Heart left ventricle (tissue), 16 donors: ENCODE measurements around the gene WNK2. TPM values are rescaled to one million over a fixed set of nuclear protein-coding genes. Genes with fewer than 3 reads are reported as not detected.
"Not testable (repeated sequence)": the region's sequence is repeated elsewhere in the genome, so short reads cannot be mapped to it uniquely, and the experiment has no call there.

ENCODE experiments used
- ATAC-seq, 4 donors: fragments of 200-7000 bp; cut with Tn5 transposase; one replicate each; pipeline ENCODE4 v1.9.1; 2020 to 2022; ENCODE audit warnings: moderate library complexity in 4 of 4, mild to moderate bottlenecking in 3 of 4, moderate number of reproducible peaks in 1 of 4
- DNase-seq, 5 donors: peaks; one replicate each; pipeline ENCODE4 v3.0.0-alpha.2; 2020
- H3K27ac ChIP-seq, 12 donors: fragments of 200-600 bp; sonication (generic) in 4 of 12; one replicate each; pipeline versions ENCODE4 v1.5.0 to v1.8.0; 2016 to 2022; ENCODE audit warnings: mild to moderate bottlenecking in 2 of 12
- H3K27me3 ChIP-seq, 9 donors: fragments of 200-600 bp; sonication (generic) in 2 of 9; one replicate each; pipeline versions ENCODE4 v1.5.1 to v1.8.0; 2016 to 2022; ENCODE audit warnings: mild to moderate bottlenecking in 3 of 9
- H3K36me3 ChIP-seq, 9 donors: fragments of 200-600 bp; sonication (generic) in 2 of 9; one replicate each; pipeline versions ENCODE4 v1.5.0 to v1.8.0; 2018 to 2022; ENCODE audit warnings: mild to moderate bottlenecking in 2 of 9
- H3K4me1 ChIP-seq, 12 donors: fragments of 200-600 bp; sonication (generic) in 4 of 12; one replicate each; pipeline versions ENCODE4 v1.5.0 to v1.8.0; 2016 to 2022; ENCODE audit warnings: mild to moderate bottlenecking in 3 of 12
- H3K4me3 ChIP-seq, 12 donors: fragments of 200-600 bp; sonication (generic) in 4 of 12; one replicate each; pipeline versions ENCODE4 v1.5.0 to v1.8.0; 2017 to 2022; ENCODE audit warnings: mild to moderate bottlenecking in 9 of 12, moderate library complexity in 4 of 12
- H3K9me3 ChIP-seq, 12 donors: fragments of 200-600 bp; sonication (generic) in 4 of 12; one replicate each; pipeline versions ENCODE4 v1.5.0 to v1.8.0; 2016 to 2022; ENCODE audit warnings: mild to moderate bottlenecking in 1 of 12
- CTCF ChIP-seq, 12 donors: fragments of 200-600 bp; sonication (generic) in 4 of 12; IDR thresholded peaks; one replicate each; pipeline versions ENCODE4 v1.5.0 to v1.8.0; 2018 to 2022; ENCODE audit warnings: antibody characterized with exemption in 12 of 12, mild to moderate bottlenecking in 5 of 12
- POLR2A ChIP-seq, 2 donors: fragments of 450-650 bp; IDR thresholded peaks; one replicate each; pipeline ENCODE4 v1.6.1; 2017; ENCODE audit warnings: antibody characterized with exemption in 2 of 2, mild to moderate bottlenecking in 2 of 2, moderate library complexity in 2 of 2
- WGBS, 4 donors: extraction: QIAGEN DNeasy Blood & Tissue Kit in 2 of 4; methylation state at CpG; one replicate each; pipeline versions ENCODE4 v1.1.5 to v1.1.7; 2013 to 2018; 5-methylcytosine and 5-hydroxymethylcytosine counted together
- intact Hi-C, 10 donors: fragments of 100-400 bp; cut with DNase I; formaldehyde crosslinking; loops; one replicate each; pipeline versions ENCODE4 v1.11.1 to v1.14.2; 2022
- polyA plus RNA-seq, 2 donors: library from polyadenylated mRNA; stranded (reverse); fragments of 200-250 nt; gene quantifications; one replicate each; pipeline ENCODE4 v1.2.3, GENCODE V29; 2013
- total RNA-seq, 9 donors: library from RNA; depleted of rRNA in 2 of 9; stranded (reverse); fragments of >200 nt in 2 of 9; fragmentation: NEBNext Ultra II Directional in 3 of 9; extraction: Animal tissue kit (Norgen Biotek cat#: 25700) in 3 of 9; gene quantifications; one replicate each; pipeline versions ENCODE4 v1.1.0 to v1.2.4, GENCODE V29; 2016 to 2023
- donor health status: ischemic (EF 13 %, LVEDD 7.1; RV severe dilation, severe dysfunction).
- donor health status: healthy with polysubstance abuse.
- donor health status: DM: no; HTN: yes; CAD: no.
- donor health status: DM: no; HTN: no; CAD: no.
- donor health status: ischemic (EF 25% LVEDD 6.9; RV normal size, moderate dysfunction).
- donor health status: ischemic (EF 25% LVEDD 5.7; RV mildly dilated, moderate dysfunction).
- donor health status: healthy.
- donor health status: DM: yes; HTN: yes; CAD: no.
- donor health status: ischemic (EF 35%, LVEDD 5.7; RV mildly dilated, moderate dysfunction).
- donor health status: nonischemic (EF 11% LVEDD 7.7; RV severe dilation, severe dysfunction).
- donor health status: DM: yes; HTN: yes; CAD: no.
- donor health status: PGD.
- donor health status: ischemic (EF 29% LVEDD 5.4; RV normal size, mild dysfunction).
- donor health status: nonischemic (EF 23%, LVEDD 6.1; RV moderate dilation, normal function).

WNK2 gene
- total and polyA plus RNA-seq, 11 donors, result 29.4 to 206 (median 112) TPM

GRCh38 chr9:93247099-93247865, 63.3 kb downstream of the WNK2 start:
- peak in 1 of 5 donors; percentile 50 for DNase-seq

GRCh38 chr9:93247892-93248291, 64.0 kb downstream of the WNK2 start:
- ATAC-seq (peak in 1 of 4 donors; percentile 7), DNase-seq (peak in 1 of 5 donors; percentile 20)
- H3K4me3 ChIP-seq, result no peak overlapping the region
- H3K4me1 ChIP-seq, result peaks cover 0 to 36% (median 6%) of the 10 kb centered on the region in 12 donors
- H3K27ac ChIP-seq, result peak overlapping the region in 1 of 12 donors; percentile 66
- intact Hi-C loops, result loop anchor here in 1 of 10 donors (5.0 kb wide), 1 partner anchor 61 kb away; no protein-coding TSS in a partner anchor
- no peak for TF ChIP-seq POLR2A (IDR thresholded peaks at IDR 0.05)
- TF ChIP-seq CTCF (IDR thresholded peaks at IDR 0.05), result no peak
- H3K36me3 ChIP-seq, result peaks cover 0 to 14% (median 0%) of the 10 kb centered on the region in 9 donors
- 44 to 68% (median 63%) methylated on average over 8 to 9 of the region's 9 CpGs for WGBS, 4 donors
- H3K27me3 ChIP-seq, result no peaks in the 10 kb centered on the region
- no peaks in the 10 kb centered on the region for H3K9me3 ChIP-seq

More at GRCh38 chr9:93247099-93247865, 63.3 kb downstream of the WNK2 start:
- WGBS, 4 donors, result 85 to 91% (median 89%) methylated on average over 21 to 36 of the region's 36 CpGs
- Histone ChIP-seq H3K27me3 (no peaks in the 10 kb centered on the region), H3K4me3 (no peak overlapping the region), H3K4me1 (peaks cover 0 to 35% (median 6%) of the 10 kb centered on the region in 12 donors), H3K36me3 (peaks cover 0 to 14% (median 0%) of the 10 kb centered on the region in 9 donors), H3K27ac (peak overlapping the region in 1 of 12 donors; percentile 66), H3K9me3 (no peaks in the 10 kb centered on the region)
- intact Hi-C loops, result loop anchor here in 1 of 10 donors (5.0 kb wide), 1 partner anchor 60 kb away; no protein-coding TSS in a partner anchor
- ATAC-seq, result no peak
- TF ChIP-seq POLR2A (IDR thresholded peaks at IDR 0.05) (no peak), CTCF (IDR thresholded peaks at IDR 0.05) (no peak)

GRCh38 chr9:93248386-93249040, 64.6 kb downstream of the WNK2 start:
- intact Hi-C loops, result loop anchor here in 1 of 10 donors (5.0 kb wide), 1 partner anchor 61 kb away; no protein-coding TSS in a partner anchor
- peaks cover 0 to 19% (median 0%) of the 10 kb centered on the region in 9 donors for H3K36me3 ChIP-seq
- H3K27me3 ChIP-seq, result no peaks in the 10 kb centered on the region
- no peak overlapping the region for H3K4me3 ChIP-seq
- peak overlapping the region in 1 of 12 donors; percentile 66 for H3K27ac ChIP-seq
- no peak for TF ChIP-seq CTCF (IDR thresholded peaks at IDR 0.05)
- TF ChIP-seq POLR2A (IDR thresholded peaks at IDR 0.05), result no peak
- ATAC-seq, result peak in 2 of 4 donors; percentile 3 to 32
- peaks cover 0 to 36% (median 6%) of the 10 kb centered on the region in 12 donors for H3K4me1 ChIP-seq
- WGBS, 4 donors, result 51 to 77% (median 67%) methylated on average over 3 of the region's 3 CpGs
- H3K9me3 ChIP-seq, result no peaks in the 10 kb centered on the region
- DNase-seq, result no peak

GRCh38 chr9:93250185-93250584, 66.2 kb downstream of the WNK2 start:
- no peak overlapping the region for H3K27ac ChIP-seq
- H3K4me1 ChIP-seq, result peaks cover 0 to 29% (median 5%) of the 10 kb centered on the region in 12 donors
- H3K4me3 ChIP-seq, result no peak overlapping the region
- H3K36me3 ChIP-seq, result peaks cover 0 to 23% (median 0%) of the 10 kb centered on the region in 9 donors
- no peaks in the 10 kb centered on the region for H3K27me3 ChIP-seq
- H3K9me3 ChIP-seq, result no peaks in the 10 kb centered on the region
- peak in 1 of 5 donors; percentile 27 for DNase-seq
- no peak for ATAC-seq
- WGBS, 4 donors, result 90 to 92% (median 92%) methylated on average over 4 of the region's 4 CpGs
- TF ChIP-seq POLR2A (IDR thresholded peaks at IDR 0.05), result no peak
- intact Hi-C loops, result no loop called here

GRCh38 chr9:93251309-93251708, 67.4 kb downstream of the WNK2 start:
- intact Hi-C loops, H3K27ac ChIP-seq, ATAC-seq, H3K27me3 ChIP-seq, H3K9me3 ChIP-seq, H3K4me3 ChIP-seq: not testable (repeated sequence)
- Histone ChIP-seq H3K36me3 (peaks cover 0 to 31% (median 3%) of the 10 kb centered on the region in 9 donors), H3K4me1 (peaks cover 0 to 18% (median 0%) of the 10 kb centered on the region in 12 donors)
- DNase-seq, result peak in 1 of 5 donors; percentile 10
- WGBS, 4 donors, result 89 to 98% (median 93%) methylated on average over 8 of the region's 8 CpGs
